Activated CD4-positive, alpha-beta T cell treated with anti-CD3 and anti-CD28 coated beads, Interleukin-2, amount 50 U/mL, for 48 hours (primary cell): Measurements from ENCODE around the gene CHEK1.
"Not testable (repeated sequence)": the region's sequence is repeated elsewhere in the genome, so short reads cannot be mapped to it uniquely, and the experiment has no call there.

ENCODE experiments used
- DNase-seq, 2 experiments: peaks; one replicate each; pipeline ENCODE4 v3.0.0-alpha.2; 2020

CHEK1 gene

GRCh38 chr11:125701018-125701610 is 76.2 kb downstream of the CHEK1 start:
- no peak for DNase-seq

- no peak for DNase-seq
Measured at GRCh38 chr11:125701858-125702621, 77.1 kb downstream of the CHEK1 start.

GRCh38 chr11:125704686-125705085 is 79.7 kb downstream of the CHEK1 start:
- not testable (repeated sequence) for DNase-seq

- no peak for DNase-seq
Measured at GRCh38 chr11:125720781-125721180, 95.8 kb downstream of the CHEK1 start.

GRCh38 chr11:125724125-125724524 is 99.2 kb downstream of the CHEK1 start:
- no peak for DNase-seq
